GM12878 (cell line): ENCODE results near the gene TMC7. TPM values are rescaled to one million over a fixed set of nuclear protein-coding genes. Genes with fewer than 3 reads are reported as not detected.

Source experiments
- ATAC-seq: fragments of 200-7000 bp; cut with Tn5 transposase; 3 replicates; pipeline ENCODE4 v1.9.1; 2020; ENCODE audit warnings: mild to moderate bottlenecking, moderate library complexity
- BruUV-seq: library from RNA; stranded (reverse); fragments of 400-500 nt; replicated peaks from 2 replicates; lab custom pipeline; 2021; lab: Mats Ljungman, UMichigan
- CTCF ChIA-PET: fragments of 300-600 bp; sonication (Branson Sonifier 250); formaldehyde crosslinking; extraction: SDS; loops from one replicate; lab custom pipeline; 2021; ENCODE audit warnings: inconsistent platforms; lab: Yijun Ruan, JAX
- POLR2A ChIA-PET: fragments of 350-600 bp; formaldehyde crosslinking; extraction: SDS; loops from one replicate; lab custom pipeline; 2021; ENCODE audit warnings: inconsistent platforms; lab: Charles Lee
- RAD21 ChIA-PET: fragments of 300-600 bp; sonication (Branson Sonifier 250); formaldehyde crosslinking; loops from one replicate; lab custom pipeline; 2023; ENCODE audit warnings: antibody characterized with exemption; ENCODE audit not compliant: unreplicated experiment; lab: Charles Lee
- SMC1A ChIA-PET: fragments of 300-600 bp; sonication (Branson Sonifier 250); formaldehyde crosslinking; loops from one replicate; lab custom pipeline; 2023; ENCODE audit not compliant: unreplicated experiment, uncharacterized antibody; lab: Charles Lee
- DNase-seq: peaks from one replicate; pipeline ENCODE4 v3.0.0-alpha.2; 2011; ENCODE audit warnings: low read depth, low spot score
- FAIRE-seq: peaks from 3 replicates; lab custom pipeline; 2011; peaks lifted over from hg19 to GRCh38; lab: Jason Lieb, UNC
- H2AFZ ChIP-seq: 2 replicates; pipeline ENCODE4 v1.6.0; 2011; ENCODE audit warnings: low read depth, low read length, control low read depth; ENCODE audit not compliant: control insufficient read depth
- H3K27ac ChIP-seq: 2 replicates; pipeline ENCODE4 v1.5.1; 2011; ENCODE audit warnings: control low read depth; ENCODE audit not compliant: control insufficient read depth, insufficient read depth
- H3K27me3 ChIP-seq, 2 experiments: replicated peaks in 1 of 2; 2 replicates each; pipeline versions ENCODE4 v1.6.0 to v1.6.1; 2011; ENCODE audit warnings: low read length in 1 of 2; ENCODE audit not compliant: control insufficient read depth in 2 of 2, insufficient read depth in 2 of 2
- H3K36me3 ChIP-seq, 2 experiments: 2 replicates each; pipeline ENCODE4 v1.5.1; 2011; ENCODE audit warnings: low read length in 1 of 2; ENCODE audit not compliant: control insufficient read depth in 2 of 2, insufficient read depth in 2 of 2
- H3K4me1 ChIP-seq: 2 replicates; pipeline ENCODE4 v1.6.1; 2011; ENCODE audit warnings: mild to moderate bottlenecking, low read length, moderate library complexity, mixed read lengths; ENCODE audit not compliant: control insufficient read depth, insufficient read depth
- H3K4me2 ChIP-seq: 2 replicates; pipeline ENCODE4 v1.6.0; 2011; ENCODE audit warnings: control low read depth; ENCODE audit not compliant: control insufficient read depth, insufficient read depth
- H3K4me3 ChIP-seq: fragments of 200-600 bp; sonication (generic); 2 replicates; pipeline ENCODE4 v1.5.1; 2016
- H3K79me2 ChIP-seq: 2 replicates; pipeline ENCODE4 v1.6.0; 2011; ENCODE audit warnings: low read length; ENCODE audit not compliant: control insufficient read depth, insufficient read depth
- H3K9ac ChIP-seq: 2 replicates; pipeline ENCODE4 v1.8.0; 2011; ENCODE audit warnings: low read length, control low read depth, mixed read lengths; ENCODE audit not compliant: control insufficient read depth, insufficient read depth
- H3K9me3 ChIP-seq: replicated peaks from 3 replicates; pipeline ENCODE4 v1.5.1; 2011; ENCODE audit warnings: mild to moderate bottlenecking, low read length; ENCODE audit not compliant: control insufficient read depth, insufficient read depth
- H4K20me1 ChIP-seq: 2 replicates; pipeline ENCODE4 v1.6.0; 2011; ENCODE audit not compliant: control insufficient read depth, insufficient read depth
- CHD4 ChIP-seq: fragments of 200-600 bp; sonication (generic); IDR thresholded peaks from 2 replicates; pipeline ENCODE4 v1.6.1; 2016; ENCODE audit warnings: mild to moderate bottlenecking
- IKZF2 ChIP-seq, 2 experiments: fragments of 450-650 bp; IDR thresholded peaks; 2 replicates each; pipeline ENCODE4 v1.6.1; 2017; ENCODE audit warnings: mild to moderate bottlenecking in 2 of 2, moderate library complexity in 2 of 2
- POU2F2 ChIP-seq: IDR thresholded peaks from 3 replicates; pipeline ENCODE4 v1.6.1; 2011; ENCODE audit warnings: low read depth, mild to moderate bottlenecking, low read length, borderline replicate concordance
- ZBTB40 ChIP-seq: fragments of 450-650 bp; IDR thresholded peaks from 2 replicates; pipeline ENCODE4 v1.6.1; 2016; ENCODE audit warnings: mild to moderate bottlenecking, moderate library complexity, borderline replicate concordance
- WGBS: methylation state at CpG from one replicate; pipeline ENCODE4 v1.1.6; 2016; ENCODE audit warnings: low lambda C conversion rate; ENCODE audit not compliant: insufficient replicate concordance, insufficient coverage; ENCODE audit errors: missing lambda C conversion rate; 5-methylcytosine and 5-hydroxymethylcytosine counted together
- in situ Hi-C: fragments of 300-500 bp; cut with MboI; formaldehyde crosslinking; loops from 9 replicates; pipeline ENCODE4 v1.14.3; 2018; ENCODE audit warnings: mixed read lengths
- intact Hi-C: fragments of 100-400 bp; cut with micrococcal nuclease; formaldehyde crosslinking; loops from one replicate; pipeline ENCODE4 v1.14.2; 2022; ENCODE audit not compliant: unreplicated experiment
- polyA plus RNA-seq, 11 experiments: library from polyadenylated mRNA; depleted of rRNA in 4 of 11; unstranded in 6 of 11; stranded (reverse) in 5 of 11; fragments of >200 nt; fragmentation: Nextera tagmentation in 4 of 11; fragmentation: Illumina TruSeq in 1 of 11; extraction: Ambion mirVana in 4 of 11; extraction: Trizol in 1 of 11; gene quantifications; 1 replicate in 1 of 11; 2 replicates in 10 of 11; pipeline versions ENCODE4 v1.2.1 to v1.2.3, GENCODE V29; 2011 to 2016; ENCODE audit warnings: inconsistent platforms in 2 of 11, missing spikeins in 2 of 11, low read depth in 1 of 11
- total RNA-seq, 4 experiments: library from RNA; depleted of rRNA in 3 of 4; stranded (reverse); fragments of >200 nt in 3 of 4; fragmentation: Illumina TruSeq in 1 of 4; extraction: Trizol in 1 of 4; gene quantifications; 2 replicates each; pipeline versions ENCODE4 v1.2.1 to v1.2.3, GENCODE V29; 2013 to 2021
- TF ChIP-seq, protein P1 (sequence below): IDR thresholded peaks from 2 replicates; pipeline ENCODE4 v1.6.1; 2011; ENCODE audit warnings: low read depth, low read length, improper control_type of control experiment, borderline replicate concordance

TMC7 gene
- total and polyA plus RNA-seq, 10 of the 15 experiments (the other 5 are each of a cell fraction or from before 2014, with no cell fraction given): 0.15 TPM; not detected in 9

- DNase-seq: no peak
- H3K4me1 ChIP-seq: no peaks in the 10 kb centered on the region
- no peak overlapping the region for H3K9ac ChIP-seq
- ChIA-PET SMC1A (no interaction called here), POLR2A (no interaction called here), CTCF (no interaction called here), RAD21 (no interaction called here)
- WGBS: 44% methylated on average over 1 of the region's 1 CpG
- no peaks in the 10 kb centered on the region for H3K36me3 ChIP-seq
- in situ Hi-C loops: loop anchor here (25.0 kb wide), 1 partner anchor 1329 kb away; the partner anchor contains the start of gene UMOD
- FAIRE-seq: no peak
- intact Hi-C loops: no loop called here
- H3K79me2 ChIP-seq: no peaks in the 10 kb centered on the region
- H2AFZ ChIP-seq: no peak overlapping the region
- no peak overlapping the region for H3K4me2 ChIP-seq
- no peaks in the 10 kb centered on the region for H3K9me3 ChIP-seq
- TF ChIP-seq ZBTB40 (no peak), IKZF2 (IDR thresholded peaks at IDR 0.05) (no peak), POU2F2 (no peak), CHD4 (no peak)
- TF ChIP-seq, protein P1, sequence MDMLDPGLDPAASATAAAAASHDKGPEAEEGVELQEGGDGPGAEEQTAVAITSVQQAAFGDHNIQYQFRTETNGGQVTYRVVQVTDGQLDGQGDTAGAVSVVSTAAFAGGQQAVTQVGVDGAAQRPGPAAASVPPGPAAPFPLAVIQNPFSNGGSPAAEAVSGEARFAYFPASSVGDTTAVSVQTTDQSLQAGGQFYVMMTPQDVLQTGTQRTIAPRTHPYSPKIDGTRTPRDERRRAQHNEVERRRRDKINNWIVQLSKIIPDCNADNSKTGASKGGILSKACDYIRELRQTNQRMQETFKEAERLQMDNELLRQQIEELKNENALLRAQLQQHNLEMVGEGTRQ: no peak
- no peak overlapping the region for H3K4me3 ChIP-seq
- H4K20me1 ChIP-seq: no peaks in the 10 kb centered on the region
- no peak for ATAC-seq
- H3K27me3 ChIP-seq: no peaks in the 10 kb centered on the region
- BruUV-seq: no TSS peak
- no peak overlapping the region for H3K27ac ChIP-seq
Measured at GRCh38 chr16:19033761-19034160, 50.0 kb downstream of the TMC7 start.
